H1 (cell line): ENCODE results near the gene MEMO1. TPM values are rescaled to one million over a fixed set of nuclear protein-coding genes. Genes with fewer than 3 reads are reported as not detected.

Experiments used
- CTCF ChIA-PET: fragments of 300-600 bp; sonication (Branson Sonifier 250); formaldehyde crosslinking; loops from one replicate; lab custom pipeline; 2021; ENCODE audit not compliant: partially characterized antibody; lab: Charles Lee
- POLR2A ChIA-PET: fragments of 300-600 bp; sonication (Branson Sonifier 250); formaldehyde crosslinking; loops from one replicate; lab custom pipeline; 2021; ENCODE audit warnings: inconsistent platforms; ENCODE audit not compliant: partially characterized antibody; lab: Charles Lee
- DNase-seq, 2 experiments: peaks; one replicate each; pipeline versions ENCODE4 v3.0.0 to v3.0.0-alpha.2; 2010 to 2022; ENCODE audit warnings: low spot score in 2 of 2, low read depth in 1 of 2, mixed read lengths in 1 of 2
- FAIRE-seq: peaks from 2 replicates; lab custom pipeline; 2011; peaks lifted over from hg19 to GRCh38; lab: Jason Lieb, UNC
- H2AFZ ChIP-seq: 2 replicates; pipeline ENCODE4 v1.8.1; 2012; ENCODE audit warnings: low read length, inconsistent platforms
- H2AK5ac ChIP-seq: 2 replicates; pipeline ENCODE4 v1.6.1; 2013; ENCODE audit warnings: low read depth, low read length
- H2BK120ac ChIP-seq: replicated peaks from 2 replicates; pipeline ENCODE3; 2013; ENCODE audit warnings: low read depth, low read length, inconsistent platforms
- H2BK12ac ChIP-seq: 2 replicates; pipeline ENCODE4 v1.6.1; 2013; ENCODE audit warnings: low read depth, low read length
- H2BK15ac ChIP-seq: 2 replicates; pipeline ENCODE4 v1.6.1; 2013; ENCODE audit warnings: low read length
- H2BK20ac ChIP-seq: 2 replicates; pipeline ENCODE4 v1.6.1; 2013; ENCODE audit warnings: low read length
- H2BK5ac ChIP-seq: 2 replicates; pipeline ENCODE4 v1.6.1; 2013; ENCODE audit warnings: low read depth, low read length
- H3K14ac ChIP-seq: 2 replicates; pipeline ENCODE4 v1.6.1; 2013; ENCODE audit warnings: inconsistent platforms; ENCODE audit not compliant: insufficient read length
- H3K18ac ChIP-seq: 2 replicates; pipeline ENCODE4 v1.6.1; 2013; ENCODE audit warnings: low read length; ENCODE audit errors: extremely low read depth
- H3K23ac ChIP-seq: 2 replicates; pipeline ENCODE4 v1.6.1; 2013; ENCODE audit warnings: inconsistent platforms; ENCODE audit not compliant: insufficient read length
- H3K23me2 ChIP-seq: 2 replicates; pipeline ENCODE4 v1.6.1; 2013; ENCODE audit warnings: low read depth, low read length
- H3K27ac ChIP-seq: 2 replicates; pipeline ENCODE4 v1.6.1; 2011; ENCODE audit warnings: low read depth, low read length, inconsistent platforms
- H3K27me3 ChIP-seq, 4 experiments: replicated peaks in 1 of 4; 1 replicate in 1 of 4; 2 replicates in 3 of 4; pipeline versions ENCODE4 v1.6.1 to v1.8.1; 2011 to 2013; ENCODE audit warnings: low read length in 3 of 4, mild to moderate bottlenecking in 3 of 4, inconsistent platforms in 2 of 4, mixed read lengths in 2 of 4, moderate library complexity in 1 of 4; ENCODE audit not compliant: control insufficient read depth in 3 of 4, insufficient read depth in 3 of 4; ENCODE audit errors: extremely low read depth in 1 of 4
- H3K36me3 ChIP-seq, 4 experiments: 2 replicates each; pipeline versions ENCODE4 v1.6.1 to v1.8.1; 2011 to 2013; ENCODE audit warnings: mild to moderate bottlenecking in 4 of 4, low read length in 3 of 4, moderate library complexity in 2 of 4, control low read depth in 1 of 4, inconsistent platforms in 1 of 4; ENCODE audit not compliant: insufficient read depth in 4 of 4, control insufficient read depth in 2 of 4
- H3K4ac ChIP-seq: replicated peaks from 2 replicates; pipeline ENCODE3; 2013; ENCODE audit warnings: low read length, low read depth, mixed read lengths, inconsistent platforms; ENCODE audit not compliant: insufficient read length
- H3K4me1 ChIP-seq, 4 experiments: replicated peaks in 1 of 4; 1 replicate in 1 of 4; 2 replicates in 3 of 4; pipeline versions ENCODE4 v1.6.1 to v1.8.1; 2011 to 2013; ENCODE audit warnings: low read length in 3 of 4, inconsistent platforms in 2 of 4, mixed read lengths in 1 of 4; ENCODE audit not compliant: insufficient read depth in 4 of 4, control insufficient read depth in 3 of 4
- H3K4me2 ChIP-seq, 2 experiments: 2 replicates each; pipeline versions ENCODE4 v1.6.1 to v1.8.1; 2011 to 2013; ENCODE audit warnings: low read depth in 2 of 2, low read length in 2 of 2, control low read depth in 1 of 2, inconsistent platforms in 1 of 2, mild to moderate bottlenecking in 1 of 2; ENCODE audit not compliant: insufficient read depth in 1 of 2
- H3K4me3 ChIP-seq, 4 experiments: fragments of 200-600, 300-600 bp in 1 of 4; sonication (generic), shearing (Covaris generic), sonication (Bioruptor Twin) in 1 of 4; 2 replicates each; pipeline versions ENCODE4 v1.5.1 to v1.8.1; 2011 to 2016; ENCODE audit warnings: low read length in 4 of 4, low read depth in 3 of 4, control low read depth in 2 of 4, inconsistent platforms in 2 of 4, mild to moderate bottlenecking in 2 of 4, mixed read lengths in 1 of 4, moderate library complexity in 1 of 4; ENCODE audit not compliant: insufficient read depth in 2 of 4; ENCODE audit errors: extremely low read depth in 1 of 4
- H3K56ac ChIP-seq: replicated peaks from 2 replicates; pipeline ENCODE3; 2013; ENCODE audit warnings: low read depth, mild to moderate bottlenecking, mixed read lengths, low read length, inconsistent platforms; ENCODE audit not compliant: insufficient read length
- H3K79me1 ChIP-seq: 2 replicates; pipeline ENCODE4 v1.6.1; 2013; ENCODE audit warnings: low read depth, low read length, control low read depth
- H3K79me2 ChIP-seq, 2 experiments: 2 replicates each; pipeline versions ENCODE4 v1.6.1 to v1.8.1; 2012 to 2013; ENCODE audit warnings: low read length in 2 of 2, mild to moderate bottlenecking in 2 of 2, inconsistent platforms in 1 of 2; ENCODE audit not compliant: insufficient read depth in 2 of 2, control insufficient read depth in 1 of 2
- H3K9ac ChIP-seq, 4 experiments: replicated peaks in 1 of 4; 1 replicate in 1 of 4; 2 replicates in 3 of 4; pipeline versions ENCODE4 v1.6.1 to v1.8.1; 2011 to 2013; ENCODE audit warnings: low read depth in 3 of 4, low read length in 3 of 4, control low read depth in 2 of 4, mild to moderate bottlenecking in 2 of 4, moderate library complexity in 2 of 4, inconsistent platforms in 1 of 4; ENCODE audit errors: extremely low read depth in 1 of 4
- H3K9me3 ChIP-seq, 2 experiments: 2 replicates each; pipeline versions ENCODE4 v1.6.1 to v1.8.1; 2012 to 2013; ENCODE audit warnings: mild to moderate bottlenecking in 2 of 2, moderate library complexity in 2 of 2, control low read depth in 1 of 2, inconsistent platforms in 1 of 2, low read depth in 1 of 2, low read length in 1 of 2, mixed read lengths in 1 of 2; ENCODE audit not compliant: insufficient read depth in 2 of 2
- H4K20me1 ChIP-seq, 2 experiments: replicated peaks in 1 of 2; 2 replicates each; pipeline versions ENCODE3 to v1.8.1; 2011 to 2013; ENCODE audit warnings: inconsistent platforms in 2 of 2, low read length in 2 of 2, mild to moderate bottlenecking in 1 of 2; ENCODE audit not compliant: insufficient read depth in 2 of 2, control insufficient read depth in 1 of 2
- H4K5ac ChIP-seq: 2 replicates; pipeline ENCODE4 v1.6.1; 2013; ENCODE audit warnings: low read length, low read depth, mixed read lengths, inconsistent platforms; ENCODE audit not compliant: insufficient read length
- H4K8ac ChIP-seq: 2 replicates; pipeline ENCODE4 v1.8.0; 2013; ENCODE audit warnings: mild to moderate bottlenecking, moderate library complexity, low read length, inconsistent platforms; ENCODE audit not compliant: insufficient read depth; ENCODE audit errors: extremely low read depth
- H4K91ac ChIP-seq: replicated peaks from 2 replicates; pipeline ENCODE3; 2013; ENCODE audit warnings: low read length, mixed read lengths, inconsistent platforms; ENCODE audit not compliant: insufficient read length
- CEBPB ChIP-seq: IDR thresholded peaks from 2 replicates; pipeline ENCODE4 v1.6.1; 2012; ENCODE audit warnings: low read depth, low read length
- TBP ChIP-seq: IDR thresholded peaks from 2 replicates; pipeline ENCODE4 v1.6.1; 2011; ENCODE audit warnings: low read depth, low read length, improper control_type of control experiment
- WGBS, 2 experiments: shearing (Covaris generic) in 1 of 2; methylation state at CpG; one replicate each; pipeline versions ENCODE4 v1.1.6 to v1.1.7; 2013 to 2015; ENCODE audit warnings: low lambda C conversion rate in 2 of 2, mixed read lengths in 2 of 2, inconsistent platforms in 1 of 2, low coverage in 1 of 2, missing lambda C conversion rate in 1 of 2; ENCODE audit not compliant: insufficient replicate concordance in 2 of 2, insufficient coverage in 1 of 2, insufficient read length in 1 of 2; ENCODE audit errors: extremely low coverage in 1 of 2, missing lambda C conversion rate in 1 of 2; 5-methylcytosine and 5-hydroxymethylcytosine counted together
- polyA plus RNA-seq, 7 experiments: library from polyadenylated mRNA; depleted of rRNA in 3 of 7; stranded (reverse) in 5 of 7; unstranded in 2 of 7; fragments of >200 nt in 5 of 7; fragments of 200-250 nt in 2 of 7; gene quantifications; 1 replicate in 5 of 7; 2 replicates in 1 of 7; 4 replicates in 1 of 7; pipeline versions ENCODE4 v1.2.1 to v1.2.3, GENCODE V29; 2011 to 2013; ENCODE audit warnings: missing spikeins in 2 of 7, mixed read lengths in 2 of 7
- total RNA-seq: library from RNA; stranded (reverse); fragmentation: NEBNext Ultra II Directional; extraction: Animal tissue kit (Norgen Biotek cat#: 25700); gene quantifications from 2 replicates; pipeline ENCODE4 v1.2.1, GENCODE V29; 2021

MEMO1 gene
- total and polyA plus RNA-seq, 2 of the 8 experiments (the other 6 are each of a cell fraction or from before 2014, with no cell fraction given): 26.9 to 54.7 TPM

- Histone ChIP-seq H3K18ac (no peak overlapping the region), H3K4me2 (no peak overlapping the region), H4K8ac (no peak overlapping the region), H4K91ac (no peak overlapping the region), H3K4ac (no peak overlapping the region), H3K79me1 (peaks cover 6% of the 10 kb centered on the region; the same call in 1 of the 2 replicates), H3K79me2 (peaks cover 0 to 62% of the 10 kb centered on the region in 2 experiments; a peak in 3 of 4 replicates), H2AFZ (no peak overlapping the region), H3K4me3 (no peak overlapping the region), H3K27ac (no peak overlapping the region), H3K4me1 (peaks cover 0 to 4% (median 2%) of the 10 kb centered on the region in 4 experiments; a peak in 1 of 7 replicates), H3K23ac (no peak overlapping the region), H2AK5ac (no peak overlapping the region), H3K36me3 (peaks cover 0 to 6% (median 0%) of the 10 kb centered on the region in 4 experiments; a peak in 2 of 8 replicates), H4K20me1 (peaks cover 0 to 2% of the 10 kb centered on the region in 2 experiments), H2BK12ac (no peak overlapping the region), H3K23me2 (no peaks in the 10 kb centered on the region; the same call in 1 of the 2 replicates), H3K56ac (no peak overlapping the region), H3K9ac (no peak overlapping the region), H3K9me3 (no peaks in the 10 kb centered on the region), H2BK5ac (no peak overlapping the region), H2BK15ac (no peak overlapping the region), H3K14ac (no peak overlapping the region), H3K27me3 (peaks cover 0 to 1% (median 0%) of the 10 kb centered on the region in 4 experiments; a peak in 1 of 7 replicates), H2BK20ac (no peak overlapping the region), H2BK120ac (no peak overlapping the region), H4K5ac (no peak overlapping the region)
- TF ChIP-seq CEBPB: no peak
- no peak for TF ChIP-seq TBP
- CTCF ChIA-PET: no interaction called here
- DNase-seq (no peak), FAIRE-seq (no peak)
- WGBS, 2 experiments: 90% methylated on average over 2 of the region's 2 CpGs; no CpG with 5 or more reads in 1 of the 2 experiments
- POLR2A ChIA-PET: no interaction called here
These were observed 65.8 kb downstream of the MEMO1 start for GRCh38 chr2:31944828-31945571.
